ENCODE measurements around the gene CDKL4.
"Not testable (repeated sequence)": the region's sequence is repeated elsewhere in the genome, so short reads cannot be mapped to it uniquely, and the experiment has no call there.

CDKL4 gene

DNA sequence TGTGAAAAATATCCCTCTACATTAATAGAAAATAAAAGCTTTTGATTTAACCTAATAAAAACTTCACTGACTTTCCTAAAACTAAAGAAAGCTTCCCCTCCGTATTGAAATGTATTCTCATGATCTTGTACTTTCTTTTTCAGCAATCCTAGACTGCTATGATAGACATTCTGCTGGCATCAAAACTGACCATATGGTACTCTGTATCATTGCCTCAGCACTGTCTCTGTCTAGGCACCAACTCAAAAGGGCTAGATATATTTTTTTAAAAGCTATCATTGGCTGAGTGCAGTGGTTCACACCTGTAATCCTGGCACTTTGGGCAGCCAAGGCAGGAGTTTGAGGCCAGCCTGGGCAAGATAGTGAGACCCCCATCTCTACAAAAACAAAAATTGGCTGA is 32.9 kb downstream of the CDKL4 start:
- H3K4me3 ChIP-seq (ENCODE audit: low read depth, low read length), result no peak overlapping the region
- no peak for DNase-seq (ENCODE audit: low read depth)
- TF ChIP-seq, protein P1, sequence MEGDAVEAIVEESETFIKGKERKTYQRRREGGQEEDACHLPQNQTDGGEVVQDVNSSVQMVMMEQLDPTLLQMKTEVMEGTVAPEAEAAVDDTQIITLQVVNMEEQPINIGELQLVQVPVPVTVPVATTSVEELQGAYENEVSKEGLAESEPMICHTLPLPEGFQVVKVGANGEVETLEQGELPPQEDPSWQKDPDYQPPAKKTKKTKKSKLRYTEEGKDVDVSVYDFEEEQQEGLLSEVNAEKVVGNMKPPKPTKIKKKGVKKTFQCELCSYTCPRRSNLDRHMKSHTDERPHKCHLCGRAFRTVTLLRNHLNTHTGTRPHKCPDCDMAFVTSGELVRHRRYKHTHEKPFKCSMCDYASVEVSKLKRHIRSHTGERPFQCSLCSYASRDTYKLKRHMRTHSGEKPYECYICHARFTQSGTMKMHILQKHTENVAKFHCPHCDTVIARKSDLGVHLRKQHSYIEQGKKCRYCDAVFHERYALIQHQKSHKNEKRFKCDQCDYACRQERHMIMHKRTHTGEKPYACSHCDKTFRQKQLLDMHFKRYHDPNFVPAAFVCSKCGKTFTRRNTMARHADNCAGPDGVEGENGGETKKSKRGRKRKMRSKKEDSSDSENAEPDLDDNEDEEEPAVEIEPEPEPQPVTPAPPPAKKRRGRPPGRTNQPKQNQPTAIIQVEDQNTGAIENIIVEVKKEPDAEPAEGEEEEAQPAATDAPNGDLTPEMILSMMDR (IDR thresholded peaks at IDR 0.05; ENCODE audit: low read depth, low read length, missing control alignments), result no peak

DNA sequence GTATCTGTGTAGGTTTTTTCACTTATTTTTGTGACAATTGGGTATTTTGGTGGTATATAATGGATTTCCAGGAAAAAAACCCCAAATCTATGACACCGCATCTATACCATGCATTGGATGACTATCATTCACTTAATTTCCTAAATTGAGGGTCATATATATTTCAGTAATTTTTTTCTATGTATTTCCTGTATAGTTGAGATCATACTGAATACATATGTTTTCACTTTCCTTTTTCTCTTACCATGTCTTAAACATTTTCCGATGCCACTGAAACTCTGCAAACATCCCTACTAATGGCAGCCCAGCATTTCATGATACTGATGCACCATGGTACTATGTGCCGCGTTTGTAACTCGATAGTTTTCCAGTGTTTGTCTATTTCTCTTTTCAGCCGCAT is 40.4 kb downstream of the CDKL4 start:
- no peak overlapping the region for H3K4me3 ChIP-seq (ENCODE audit: low read depth, low read length)
- DNase-seq (ENCODE audit: low read depth), result no peak
- TF ChIP-seq, protein P1 (IDR thresholded peaks at IDR 0.05; ENCODE audit: low read depth, low read length, missing control alignments), result no peak

DNA sequence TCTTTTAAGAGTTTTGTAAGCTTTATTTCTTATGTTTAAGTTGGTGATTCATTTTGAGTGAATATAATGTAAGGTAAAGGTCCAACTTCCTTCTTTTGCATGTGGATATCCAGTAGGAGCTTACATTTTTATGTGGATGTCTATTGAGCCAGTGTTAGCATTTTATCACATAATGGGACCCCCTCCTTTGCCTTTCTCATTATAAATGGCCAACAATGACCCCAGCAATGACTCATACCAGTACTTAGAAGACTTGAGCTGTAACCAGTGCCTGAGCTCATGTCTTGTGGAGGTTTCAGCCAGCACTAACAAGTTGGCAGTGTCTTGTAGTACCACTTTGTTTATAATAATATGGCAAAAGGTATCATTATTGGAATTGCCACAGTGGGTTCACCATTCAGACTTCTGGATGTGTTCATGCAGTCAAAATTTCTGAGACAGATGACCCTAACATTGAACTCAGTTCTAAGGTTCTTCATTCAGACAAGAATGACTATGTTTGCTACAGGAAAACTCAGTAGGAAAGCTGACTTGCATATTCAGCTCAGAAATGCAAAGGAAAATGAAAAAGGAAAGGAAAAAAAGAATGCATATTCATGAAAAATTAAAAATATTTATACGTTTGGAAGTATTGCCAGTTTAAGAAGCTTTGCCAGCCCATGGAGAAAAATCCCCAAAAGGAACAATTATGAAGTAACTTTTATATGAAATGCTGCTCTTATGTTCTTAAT is 41.0 kb downstream of the CDKL4 start:
- TF ChIP-seq, protein P1 (IDR thresholded peaks at IDR 0.05; ENCODE audit: low read depth, low read length, missing control alignments), result no peak
- H3K4me3 ChIP-seq (ENCODE audit: low read depth, low read length), result no peak overlapping the region
- DNase-seq (ENCODE audit: low read depth), result no peak

DNA sequence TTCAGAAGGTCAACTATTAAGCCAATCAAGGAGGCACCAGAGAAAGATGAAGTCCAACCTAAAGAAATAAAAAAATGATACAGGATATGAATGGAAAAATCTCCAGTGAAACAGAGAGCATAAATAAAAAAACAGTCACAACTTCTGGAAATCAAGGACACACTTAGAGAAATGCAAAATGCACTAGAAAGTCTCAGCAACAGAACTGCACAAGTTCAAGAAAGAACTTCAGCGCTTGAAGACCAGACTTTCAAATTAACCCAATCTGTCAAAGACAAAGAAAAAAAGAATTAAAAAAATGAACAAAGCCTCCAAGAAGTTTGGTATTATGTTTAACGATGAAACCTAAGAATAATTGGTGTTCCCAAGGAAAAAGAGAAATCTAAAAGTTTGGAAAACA is 46.8 kb downstream of the CDKL4 start:
- not testable (repeated sequence) for H3K4me3 ChIP-seq (ENCODE audit: low read depth, low read length); DNase-seq (ENCODE audit: low read depth)

DNA sequence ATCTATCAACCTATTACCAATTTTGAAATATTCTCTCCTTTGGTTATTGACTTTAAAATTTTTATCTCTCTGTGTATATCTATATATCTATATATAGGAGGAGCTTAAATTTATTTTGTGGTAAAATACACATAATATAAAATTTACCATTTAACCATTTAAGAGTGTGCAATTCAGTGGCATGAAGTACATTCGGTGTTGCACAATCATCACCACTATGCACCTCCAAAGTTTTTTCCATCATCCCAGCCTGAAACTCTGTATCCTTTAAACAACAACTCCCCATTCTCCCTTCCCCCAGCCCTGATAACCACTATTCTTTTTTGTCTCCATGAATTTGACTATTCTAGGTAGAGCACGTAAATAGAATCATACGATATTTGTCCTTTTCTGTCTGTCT is 49.1 kb downstream of the CDKL4 start:
- H3K4me3 ChIP-seq (ENCODE audit: low read depth, low read length), result no peak overlapping the region
- TF ChIP-seq, protein P1 (IDR thresholded peaks at IDR 0.05; ENCODE audit: low read depth, low read length, missing control alignments), result no peak
- no peak for DNase-seq (ENCODE audit: low read depth)

DNA sequence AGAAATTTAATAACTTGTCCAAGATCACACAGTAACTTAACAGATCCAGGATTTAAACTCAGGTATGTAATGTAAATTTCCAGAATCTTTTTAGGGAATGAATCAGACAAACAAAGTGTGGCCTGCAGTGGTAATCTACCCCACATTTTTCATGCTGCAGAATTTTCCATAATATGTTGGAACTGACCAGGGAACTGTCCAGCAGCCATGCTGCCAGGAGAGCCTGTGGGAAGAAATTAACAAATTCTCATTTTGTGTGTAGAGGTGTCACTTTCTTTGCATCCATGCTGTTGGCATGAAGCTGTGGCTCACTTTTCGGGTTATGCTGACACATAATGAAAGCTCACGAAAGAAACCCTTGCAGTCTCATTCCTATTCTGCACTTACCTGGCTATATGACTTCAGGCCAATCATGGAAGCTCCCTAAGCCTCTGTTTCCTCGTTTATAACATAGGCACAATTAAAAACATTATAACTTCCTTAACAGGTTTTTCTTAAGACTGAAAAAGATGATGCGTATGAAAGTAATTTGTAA is 54.7 kb downstream of the CDKL4 start:
- no peak for DNase-seq (ENCODE audit: low read depth)
- TF ChIP-seq, protein P1 (IDR thresholded peaks at IDR 0.05; ENCODE audit: low read depth, low read length, missing control alignments), result no peak
- no peak overlapping the region for H3K4me3 ChIP-seq (ENCODE audit: low read depth, low read length)

DNA sequence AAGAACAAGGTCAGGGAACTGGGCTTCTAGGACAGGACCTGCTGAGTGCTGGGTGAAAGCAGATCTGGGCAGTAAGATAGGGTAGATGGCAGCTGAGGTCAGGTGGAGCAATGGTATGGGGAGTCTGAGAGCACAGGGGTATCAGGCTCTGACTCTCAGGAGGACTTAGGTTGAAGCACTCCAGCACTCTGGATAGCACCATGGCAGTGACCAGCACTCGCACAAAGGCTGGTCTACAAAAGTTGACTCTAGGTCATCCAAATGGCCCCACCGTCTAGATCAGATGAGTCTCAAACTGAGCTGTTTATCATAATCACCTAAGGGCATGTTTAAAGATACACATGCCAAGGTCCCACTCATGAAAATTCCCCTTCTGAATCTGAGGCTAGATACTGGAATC is 60.1 kb downstream of the CDKL4 start:
- DNase-seq (ENCODE audit: low read depth), result no peak
- TF ChIP-seq, protein P1 (IDR thresholded peaks at IDR 0.05; ENCODE audit: low read depth, low read length, missing control alignments), result no peak
- H3K4me3 ChIP-seq (ENCODE audit: low read depth, low read length), result no peak overlapping the region

Measured in GM12864 (cell line).